Measurements from ENCODE around the gene SFMBT2. TPM values are rescaled to one million over a fixed set of nuclear protein-coding genes. Genes with fewer than 3 reads are reported as not detected.

Gene SFMBT2
- total RNA-seq, 2 donors from 2014 or later, result 7.9 TPM

GRCh38 chr10:7291487-7292270, 119.2 kb downstream of the SFMBT2 start:
- no peak for DNase-seq (ENCODE audit: low spot score)
- Histone ChIP-seq H3K9me3 (no peaks in the 10 kb centered on the region), H3K36me3 (no peaks in the 10 kb centered on the region), H3K27me3 (no peaks in the 10 kb centered on the region), H3K27ac (no peak overlapping the region), H3K4me3 (no peak overlapping the region), H3K4me1 (no peaks in the 10 kb centered on the region)
- no peak for TF ChIP-seq CTCF (IDR thresholded peaks at IDR 0.05)

GRCh38 chr10:7288060-7288690, 122.7 kb downstream of the SFMBT2 start:
- DNase-seq (ENCODE audit: low spot score), result no peak
- no peaks in the 10 kb centered on the region for H3K36me3 ChIP-seq

GRCh38 chr10:7287377-7287776, 123.5 kb downstream of the SFMBT2 start:
- TF ChIP-seq CTCF (IDR thresholded peaks at IDR 0.05), result no peak
- Histone ChIP-seq H3K27me3 (no peaks in the 10 kb centered on the region), H3K36me3 (no peaks in the 10 kb centered on the region), H3K4me1 (no peaks in the 10 kb centered on the region), H3K9me3 (no peaks in the 10 kb centered on the region), H3K27ac (no peak overlapping the region), H3K4me3 (no peak overlapping the region)
- DNase-seq (ENCODE audit: low spot score), result no peak

More at GRCh38 chr10:7288060-7288690, 122.7 kb downstream of the SFMBT2 start:
- Histone ChIP-seq H3K27ac (no peak overlapping the region), H3K4me1 (no peaks in the 10 kb centered on the region), H3K27me3 (no peaks in the 10 kb centered on the region), H3K4me3 (no peak overlapping the region), H3K9me3 (no peaks in the 10 kb centered on the region)
- TF ChIP-seq CTCF (IDR thresholded peaks at IDR 0.05), result no peak

- TF ChIP-seq CTCF (IDR thresholded peaks at IDR 0.05), result no peak
- H3K4me1 ChIP-seq, result no peaks in the 10 kb centered on the region
- no peaks in the 10 kb centered on the region for H3K27me3 ChIP-seq
- no peaks in the 10 kb centered on the region for H3K9me3 ChIP-seq
- no peaks in the 10 kb centered on the region for H3K36me3 ChIP-seq
- no peak overlapping the region for H3K4me3 ChIP-seq
- no peak for DNase-seq (ENCODE audit: low spot score)
- H3K27ac ChIP-seq, result no peak overlapping the region
Observed at GRCh38 chr10:7285522-7286322, 125.1 kb downstream of the SFMBT2 start.

- Histone ChIP-seq H3K9me3 (no peaks in the 10 kb centered on the region), H3K4me1 (no peaks in the 10 kb centered on the region), H3K4me3 (no peak overlapping the region), H3K27me3 (no peaks in the 10 kb centered on the region), H3K36me3 (no peaks in the 10 kb centered on the region), H3K27ac (no peak overlapping the region)
- DNase-seq (ENCODE audit: low spot score), result no peak
- TF ChIP-seq CTCF (IDR thresholded peaks at IDR 0.05), result no peak
Observed at GRCh38 chr10:7283246-7283645, 127.6 kb downstream of the SFMBT2 start.

All from right atrium auricular region (tissue), 2 donors.